ENCODE measurements around the gene ZNF488. TPM values are rescaled to one million over a fixed set of nuclear protein-coding genes. Genes with fewer than 3 reads are reported as not detected.

ZNF488 gene
- total RNA-seq, 2 donors from 2014 or later, result 0.08 to 0.11 TPM

- H3K36me3 Mint-ChIP-seq (ENCODE audit: low read depth), result peaks cover 5% of the 10 kb centered on the region
- peaks cover 19% of the 10 kb centered on the region for H3K4me1 Mint-ChIP-seq
- peaks cover 67% of the 10 kb centered on the region for H3K27me3 Mint-ChIP-seq
- H3K4me3 Mint-ChIP-seq, result no peak overlapping the region
- H3K9me3 Mint-ChIP-seq, result no peaks in the 10 kb centered on the region
- no peak for ATAC-seq (replicated peaks)
- H3K27ac Mint-ChIP-seq, result no peak overlapping the region
Measured at GRCh38 chr10:47381103-47381395, 3.0 kb downstream of the ZNF488 start.

DNA sequence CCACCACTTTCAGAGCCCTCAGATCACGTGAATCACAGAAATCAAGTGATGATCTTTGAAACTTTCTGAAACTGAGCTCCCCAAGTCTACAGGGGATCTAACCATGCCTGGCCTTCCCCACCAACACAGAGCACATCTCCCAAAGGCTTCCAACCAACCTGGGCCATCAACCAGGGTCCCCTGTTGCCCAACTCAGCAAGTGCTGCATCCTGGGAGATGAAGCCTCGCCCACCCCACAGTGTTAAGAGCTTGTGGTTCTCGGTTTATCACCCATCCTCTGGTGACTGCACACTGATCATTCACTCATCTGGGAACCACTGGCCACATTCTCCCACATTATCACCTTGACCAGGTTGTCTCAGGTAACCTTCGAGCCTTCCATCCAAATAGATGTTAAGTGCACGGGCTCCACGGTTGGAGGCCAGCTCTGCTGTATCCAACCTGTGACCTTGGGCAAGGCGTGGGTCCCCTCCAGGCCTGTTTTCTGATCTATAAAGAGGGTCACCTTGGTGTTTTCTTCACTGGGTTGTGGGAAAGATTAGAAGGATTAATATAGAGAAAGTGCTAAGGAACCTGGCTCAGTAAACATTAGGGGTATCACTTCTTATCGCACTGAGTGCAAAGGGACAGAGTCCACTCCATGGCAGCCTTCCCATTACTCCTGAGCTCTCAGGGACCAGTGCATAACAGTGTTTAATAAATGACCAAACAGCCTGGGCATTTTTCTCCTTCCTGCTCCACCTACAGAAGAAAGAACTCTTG, 3.6 kb downstream of the ZNF488 start:
- no peak overlapping the region for H3K27ac Mint-ChIP-seq
- H3K9me3 Mint-ChIP-seq, result no peaks in the 10 kb centered on the region
- peaks cover 68% of the 10 kb centered on the region for H3K27me3 Mint-ChIP-seq
- ATAC-seq (replicated peaks), result no peak
- H3K4me3 Mint-ChIP-seq, result no peak overlapping the region
- peaks cover 5% of the 10 kb centered on the region for H3K36me3 Mint-ChIP-seq (ENCODE audit: low read depth)
- peaks cover 19% of the 10 kb centered on the region for H3K4me1 Mint-ChIP-seq

DNA sequence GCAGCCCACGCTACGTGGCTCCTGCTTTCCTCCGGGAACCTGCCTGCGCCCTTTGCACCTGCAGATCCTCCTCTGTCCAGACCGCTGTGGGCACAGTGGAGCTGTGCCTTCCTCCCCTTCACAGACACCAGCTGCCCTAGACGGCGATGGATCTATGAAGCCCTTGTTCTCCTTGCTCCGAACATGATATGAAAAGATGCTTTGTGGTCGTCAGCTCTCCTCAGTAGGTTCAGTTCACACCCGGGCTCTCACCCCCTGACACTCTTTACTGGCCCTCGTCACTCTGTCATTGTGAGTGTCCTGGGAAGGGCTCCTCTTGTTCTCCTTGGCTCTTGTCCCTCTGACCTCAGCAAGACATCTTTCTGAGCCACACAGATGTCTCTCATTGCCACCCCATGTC, 4.2 kb downstream of the ZNF488 start:
- peaks cover 68% of the 10 kb centered on the region for H3K27me3 Mint-ChIP-seq
- ATAC-seq (replicated peaks), result no peak

GRCh38 chr10:47379445-47379785, 4.7 kb downstream of the ZNF488 start:
- H3K9me3 Mint-ChIP-seq, result no peaks in the 10 kb centered on the region
- peaks cover 15% of the 10 kb centered on the region for H3K4me1 Mint-ChIP-seq
- ATAC-seq (replicated peaks), result no peak
- peaks cover 66% of the 10 kb centered on the region for H3K27me3 Mint-ChIP-seq
- no peak overlapping the region for H3K27ac Mint-ChIP-seq
- H3K36me3 Mint-ChIP-seq (ENCODE audit: low read depth), result peaks cover 5% of the 10 kb centered on the region
- H3K4me3 Mint-ChIP-seq, result no peak overlapping the region

More for the DNA sequence above, 4.2 kb downstream of the ZNF488 start:
- H3K9me3 Mint-ChIP-seq, result no peaks in the 10 kb centered on the region
- H3K27ac Mint-ChIP-seq, result no peak overlapping the region
- H3K4me1 Mint-ChIP-seq, result peaks cover 17% of the 10 kb centered on the region
- no peak overlapping the region for H3K4me3 Mint-ChIP-seq
- peaks cover 5% of the 10 kb centered on the region for H3K36me3 Mint-ChIP-seq (ENCODE audit: low read depth)

DNA sequence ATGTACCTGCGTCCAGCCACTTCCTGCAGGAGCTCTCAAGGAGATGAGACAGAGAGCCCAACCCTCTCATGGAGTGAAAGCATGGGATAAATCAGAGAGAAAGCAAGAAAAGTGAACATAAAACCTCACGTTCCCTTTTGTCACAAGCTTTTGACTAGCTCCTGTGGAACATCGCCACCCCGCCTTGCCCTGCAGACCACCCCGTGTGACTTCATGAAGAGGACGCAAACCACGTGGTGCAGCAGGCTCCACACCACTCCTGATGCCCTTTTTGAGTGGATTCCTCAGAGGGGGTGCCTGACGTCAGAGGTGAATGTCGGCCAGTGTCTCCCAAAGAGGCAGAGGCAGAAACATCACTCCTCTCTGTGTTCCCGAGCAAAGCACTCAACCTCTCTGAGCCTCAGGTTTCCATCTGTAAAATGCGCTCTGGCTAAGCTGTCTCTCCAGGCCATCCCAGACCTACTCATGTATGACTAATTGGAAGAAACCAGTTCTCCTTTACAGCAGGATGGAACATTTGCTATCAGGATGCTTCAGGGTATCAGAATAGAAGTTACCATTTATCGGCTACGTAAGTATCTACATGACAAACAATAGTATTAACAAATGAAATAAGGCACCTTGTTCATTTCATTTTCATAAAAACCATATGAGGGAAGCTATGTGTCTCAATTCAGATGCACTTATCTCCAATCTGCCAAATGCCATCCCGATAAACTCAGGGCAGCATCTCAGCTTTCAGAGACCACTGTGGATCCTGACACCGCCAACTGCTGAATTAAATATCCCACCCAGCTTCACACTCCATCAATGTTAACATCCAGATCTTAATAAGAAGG, 5.3 kb downstream of the ZNF488 start:
- peaks cover 64% of the 10 kb centered on the region for H3K27me3 Mint-ChIP-seq
- ATAC-seq (replicated peaks), result no peak
- peaks cover 13% of the 10 kb centered on the region for H3K4me1 Mint-ChIP-seq
- H3K36me3 Mint-ChIP-seq (ENCODE audit: low read depth), result peaks cover 3% of the 10 kb centered on the region
- H3K9me3 Mint-ChIP-seq, result no peaks in the 10 kb centered on the region
- H3K4me3 Mint-ChIP-seq, result no peak overlapping the region
- H3K27ac Mint-ChIP-seq, result no peak overlapping the region

DNA sequence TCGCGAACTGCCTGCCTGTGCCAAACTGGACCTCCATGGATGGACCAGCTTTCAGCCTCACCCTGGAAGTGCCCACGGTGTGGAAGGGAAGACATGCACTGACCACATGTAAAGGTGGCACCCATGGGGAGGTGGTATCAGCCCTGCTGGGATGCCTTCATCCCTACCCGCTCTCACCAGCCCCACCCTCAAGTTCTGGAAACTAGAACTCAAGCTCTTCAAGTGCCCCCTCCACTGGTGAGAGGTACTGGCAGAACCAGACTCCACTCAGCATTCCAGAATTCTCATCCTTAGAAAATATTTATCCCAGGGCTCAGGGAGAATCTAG, 5.9 kb downstream of the ZNF488 start:
- no peak overlapping the region for H3K27ac Mint-ChIP-seq

DNA sequence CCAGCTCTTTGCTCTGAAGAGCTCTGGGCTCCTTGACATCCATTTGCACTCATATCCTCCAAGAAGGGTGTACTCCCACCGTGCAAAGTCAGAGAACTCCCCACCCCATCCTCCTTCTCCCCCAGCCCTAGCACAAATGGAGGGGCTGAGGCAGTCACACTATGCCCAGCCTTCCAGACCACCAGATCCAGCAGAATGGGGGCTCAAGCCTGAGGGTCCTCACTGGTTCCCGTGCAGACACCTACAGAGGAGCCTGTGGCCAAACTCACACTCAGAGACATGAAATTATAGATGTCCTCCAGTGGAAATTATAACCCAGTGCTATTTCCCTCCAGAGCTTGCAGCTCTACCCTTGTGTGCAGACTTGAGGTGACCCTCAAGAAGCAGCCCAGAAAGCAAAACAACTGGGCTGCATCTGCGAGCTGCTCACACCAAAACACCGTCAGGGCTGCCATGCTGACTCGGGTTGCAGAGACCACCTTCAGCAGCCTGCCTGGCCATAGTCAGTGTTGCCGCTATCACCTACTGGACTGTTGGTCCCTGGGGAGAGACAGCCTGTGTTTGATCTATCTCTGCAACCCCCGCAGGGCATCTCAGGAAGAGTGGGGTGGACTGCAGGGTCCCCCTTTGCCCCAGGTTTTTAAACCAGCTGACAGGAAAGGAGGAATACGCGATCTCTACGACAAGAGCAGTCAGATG, 7.4 kb downstream of the ZNF488 start:
- H3K4me1 Mint-ChIP-seq, result peaks cover 5% of the 10 kb centered on the region
- peaks cover 57% of the 10 kb centered on the region for H3K27me3 Mint-ChIP-seq
- no peak overlapping the region for H3K4me3 Mint-ChIP-seq
- H3K27ac Mint-ChIP-seq, result no peak overlapping the region
- no peaks in the 10 kb centered on the region for H3K36me3 Mint-ChIP-seq (ENCODE audit: low read depth)
- no peaks in the 10 kb centered on the region for H3K9me3 Mint-ChIP-seq
- ATAC-seq (replicated peaks), result no peak

More for the DNA sequence above, 5.9 kb downstream of the ZNF488 start:
- Mint-ChIP-seq H3K27me3 (peaks cover 64% of the 10 kb centered on the region), H3K4me3 (no peak overlapping the region), H3K4me1 (peaks cover 6% of the 10 kb centered on the region), H3K9me3 (no peaks in the 10 kb centered on the region), H3K36me3 (ENCODE audit: low read depth) (no peaks in the 10 kb centered on the region)
- no peak for ATAC-seq (replicated peaks)

DNA sequence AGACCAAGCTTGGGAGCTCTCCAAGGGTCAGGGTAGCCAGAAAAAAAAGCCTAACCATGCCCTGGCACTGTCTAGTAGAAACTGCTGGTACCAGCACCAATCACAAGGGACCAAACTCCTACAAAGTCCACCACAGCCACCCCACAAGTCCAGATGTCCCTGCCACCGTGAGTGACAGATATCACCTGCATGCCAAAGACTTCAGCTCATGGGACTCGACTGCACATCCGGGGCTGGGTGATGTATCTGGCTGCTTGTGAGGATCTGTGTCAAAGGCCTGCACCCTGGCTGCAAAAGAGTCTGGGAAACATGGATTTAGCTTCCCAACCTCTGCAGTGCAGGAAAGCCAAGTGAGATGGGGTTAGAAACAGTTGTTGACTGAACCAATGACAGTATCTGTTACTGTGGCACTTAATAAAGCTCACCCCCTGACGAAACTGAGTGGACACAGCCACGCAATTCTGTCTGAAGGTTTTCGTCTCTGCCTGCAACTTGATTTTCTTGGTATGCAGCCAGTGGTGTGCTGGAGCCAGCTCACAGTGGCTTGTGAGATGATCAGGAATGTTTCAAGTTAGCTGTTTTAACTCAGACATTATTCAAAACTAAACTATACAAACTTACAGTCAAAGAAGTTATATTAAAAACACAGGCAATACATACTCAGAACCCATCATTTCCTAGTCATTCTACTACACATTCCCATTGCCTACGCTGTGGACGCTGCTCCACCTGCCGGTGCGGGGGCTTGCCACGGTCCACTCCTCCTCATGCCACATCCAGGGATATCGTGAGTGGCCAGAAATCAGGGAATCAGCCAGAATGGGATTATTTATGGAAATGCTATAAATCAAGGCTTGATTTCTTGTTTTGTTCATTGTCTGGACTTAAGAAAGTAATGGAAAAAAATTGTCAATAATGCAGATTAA, 9.2 kb downstream of the ZNF488 start:
- H3K27ac Mint-ChIP-seq, result no peak overlapping the region
- no peak for ATAC-seq (replicated peaks)
- no peaks in the 10 kb centered on the region for H3K9me3 Mint-ChIP-seq
- no peaks in the 10 kb centered on the region for H3K36me3 Mint-ChIP-seq (ENCODE audit: low read depth)
- H3K4me1 Mint-ChIP-seq, result peaks cover 5% of the 10 kb centered on the region
- H3K27me3 Mint-ChIP-seq, result peaks cover 42% of the 10 kb centered on the region
- H3K4me3 Mint-ChIP-seq, result no peak overlapping the region

DNA sequence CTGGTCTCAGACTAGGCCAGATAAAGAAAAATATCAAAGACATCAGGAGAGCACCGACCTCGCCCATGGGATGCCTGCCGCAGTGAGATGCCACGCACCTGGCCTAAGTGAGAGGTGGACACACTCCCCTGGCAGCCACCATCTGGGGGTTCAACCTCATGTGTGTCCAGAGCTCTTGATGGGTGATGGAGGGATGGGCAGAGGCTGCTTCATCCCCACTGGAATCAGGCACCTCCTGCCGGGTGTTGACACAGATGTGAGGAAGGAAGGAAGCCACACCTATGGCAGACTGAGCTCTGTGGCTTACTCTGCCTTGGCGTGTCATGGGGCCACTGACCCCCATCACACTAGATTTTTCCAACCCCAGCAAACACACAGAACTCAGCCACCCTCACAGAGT, 11.4 kb downstream of the ZNF488 start:
- H3K9me3 Mint-ChIP-seq, result no peaks in the 10 kb centered on the region
- H3K4me1 Mint-ChIP-seq, result peaks cover 5% of the 10 kb centered on the region
- H3K27me3 Mint-ChIP-seq, result peaks cover 30% of the 10 kb centered on the region
- H3K4me3 Mint-ChIP-seq, result no peak overlapping the region
- ATAC-seq (replicated peaks), result no peak
- H3K36me3 Mint-ChIP-seq (ENCODE audit: low read depth), result no peaks in the 10 kb centered on the region
- H3K27ac Mint-ChIP-seq, result no peak overlapping the region

GRCh38 chr10:47371629-47372485, 12.2 kb downstream of the ZNF488 start:
- ATAC-seq (replicated peaks), result no peak
- Mint-ChIP-seq H3K27ac (no peak overlapping the region), H3K4me3 (no peak overlapping the region), H3K36me3 (ENCODE audit: low read depth) (no peaks in the 10 kb centered on the region), H3K4me1 (no peaks in the 10 kb centered on the region), H3K9me3 (no peaks in the 10 kb centered on the region), H3K27me3 (peaks cover 22% of the 10 kb centered on the region)

DNA sequence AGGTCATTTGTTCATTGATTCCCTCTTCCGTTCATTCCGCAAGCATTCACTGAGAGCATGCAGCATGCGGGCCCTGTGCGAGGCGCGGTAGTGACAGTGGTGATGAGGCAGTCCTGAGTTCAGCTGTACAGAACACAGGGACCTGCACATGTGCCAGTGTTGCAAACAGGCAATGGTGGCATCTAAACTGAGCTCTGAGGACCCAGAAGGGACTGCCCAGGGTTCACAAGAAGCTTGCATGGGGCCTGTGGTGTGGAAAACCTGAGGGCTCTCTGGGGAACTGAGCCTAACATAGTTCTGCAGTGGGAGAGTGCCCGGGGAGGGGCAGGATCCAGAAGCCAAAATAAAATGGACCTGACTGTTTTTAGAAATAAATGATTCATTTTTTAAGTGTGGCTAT, 13.2 kb downstream of the ZNF488 start:
- H3K27ac Mint-ChIP-seq, result no peak overlapping the region
- peaks cover 16% of the 10 kb centered on the region for H3K27me3 Mint-ChIP-seq
- no peak overlapping the region for H3K4me3 Mint-ChIP-seq
- no peaks in the 10 kb centered on the region for H3K36me3 Mint-ChIP-seq (ENCODE audit: low read depth)
- ATAC-seq (replicated peaks), result no peak
- no peaks in the 10 kb centered on the region for H3K4me1 Mint-ChIP-seq
- H3K9me3 Mint-ChIP-seq, result no peaks in the 10 kb centered on the region

DNA sequence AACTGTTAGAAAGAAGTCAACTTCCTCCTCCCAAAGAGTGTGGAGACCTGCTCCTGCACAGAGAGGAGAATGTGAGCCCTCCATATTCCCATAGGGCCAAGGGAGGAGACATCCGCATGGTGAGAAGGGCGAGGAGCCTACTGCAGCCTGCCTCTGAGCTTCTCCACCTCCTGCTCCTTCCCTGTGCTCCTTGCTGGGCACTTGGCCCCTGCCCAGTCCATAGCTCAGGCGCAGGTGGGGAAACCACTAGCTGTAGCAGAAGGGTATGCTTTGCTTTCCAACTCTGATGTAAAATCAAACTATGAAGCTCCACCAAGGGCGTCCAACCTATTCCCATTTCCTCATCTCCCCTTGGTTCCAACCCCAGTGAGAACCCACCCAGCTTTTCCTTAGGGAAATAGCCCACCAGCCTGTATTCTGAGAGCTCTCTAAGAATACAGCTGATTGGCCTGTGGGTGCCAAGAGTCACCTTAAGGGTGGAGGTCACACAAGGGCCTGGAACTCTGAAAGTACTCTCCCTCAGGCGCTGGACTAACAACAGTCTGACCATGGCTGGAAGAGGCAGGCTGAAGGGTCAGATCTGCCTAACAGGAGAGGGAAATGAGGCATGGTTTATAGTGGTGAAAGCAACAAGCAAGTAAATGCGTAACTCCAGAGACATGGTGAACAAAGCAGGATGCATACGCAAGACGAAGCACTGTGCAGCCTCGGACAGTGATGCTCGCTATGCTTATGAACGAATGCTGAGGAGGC, 13.9 kb downstream of the ZNF488 start:
- ATAC-seq (replicated peaks), result no peak
- H3K27ac Mint-ChIP-seq, result no peak overlapping the region
- H3K4me1 Mint-ChIP-seq, result no peaks in the 10 kb centered on the region
- no peaks in the 10 kb centered on the region for H3K9me3 Mint-ChIP-seq
- H3K27me3 Mint-ChIP-seq, result peaks cover 11% of the 10 kb centered on the region
- no peak overlapping the region for H3K4me3 Mint-ChIP-seq
- no peaks in the 10 kb centered on the region for H3K36me3 Mint-ChIP-seq (ENCODE audit: low read depth)
